ENCODE results near the gene SLC44A3. TPM values are rescaled to one million over a fixed set of nuclear protein-coding genes. Genes with fewer than 3 reads are reported as not detected.
A peak's percentile ranks its signal among the peaks of the same experiment; 100 is the strongest.

Gene SLC44A3
- total RNA-seq, 1 donor from 2014 or later: 72.1 TPM

DNA sequence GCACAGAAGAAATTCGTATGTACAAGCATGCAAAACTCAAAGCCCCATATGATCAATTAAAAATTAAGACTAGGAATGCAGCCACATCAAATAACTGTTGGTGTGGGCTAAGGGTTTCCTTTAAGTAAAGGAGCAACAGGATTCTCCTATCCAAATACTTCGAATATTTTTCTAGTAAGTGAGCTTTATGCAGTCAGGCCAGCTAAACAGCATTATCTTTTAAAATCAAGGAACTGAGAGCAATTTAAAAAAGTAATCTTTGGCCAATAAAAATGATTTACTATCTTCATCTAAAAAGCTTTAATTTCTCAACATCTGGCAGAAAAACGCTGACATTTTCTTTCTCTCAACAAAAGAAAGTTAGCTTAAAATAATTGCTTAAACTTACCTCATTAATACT, 87.0 kb downstream of the SLC44A3 start:
- DNase-seq (ENCODE audit: low spot score): no peak

DNA sequence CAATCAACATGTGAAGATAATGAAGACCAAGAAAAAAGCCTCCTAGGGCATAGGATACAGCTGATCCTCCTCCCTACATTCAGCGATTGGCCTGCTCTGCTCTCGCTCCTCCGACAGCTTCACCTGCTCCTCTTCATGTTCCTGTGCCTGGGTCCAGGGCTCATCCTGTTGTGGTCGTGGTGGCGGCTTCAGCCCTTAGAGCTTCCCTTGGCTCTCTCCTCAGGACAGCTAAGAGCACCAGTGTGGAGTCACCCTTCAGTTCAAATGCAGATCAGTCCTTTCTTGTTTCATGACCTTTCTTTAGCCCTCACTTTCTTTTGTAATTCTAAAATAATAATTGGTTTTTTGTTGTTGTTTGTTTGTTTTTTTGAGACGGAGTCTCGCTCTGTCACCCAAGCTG, 88.0 kb downstream of the SLC44A3 start:
- DNase-seq (ENCODE audit: low spot score): no peak

DNA sequence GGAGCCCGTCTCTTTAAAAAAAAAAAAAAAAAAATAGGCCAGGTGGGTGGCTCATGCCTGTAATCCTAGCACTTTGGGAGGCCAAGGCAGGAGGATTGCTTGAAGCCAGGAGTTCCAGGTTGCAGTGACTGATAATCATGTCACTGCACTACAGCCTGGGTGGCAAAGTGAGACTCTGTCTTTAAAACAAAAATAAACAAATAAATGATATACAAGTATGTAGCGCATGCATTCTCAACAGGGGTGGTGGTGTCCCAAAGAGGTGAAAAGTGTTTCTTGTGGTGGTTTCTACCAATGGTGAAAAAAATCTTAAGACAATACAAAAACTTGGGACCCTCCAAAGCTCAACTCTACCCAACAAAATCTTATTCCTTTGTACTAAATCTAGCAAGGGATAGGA, 88.8 kb downstream of the SLC44A3 start:
- no peak for DNase-seq (ENCODE audit: low spot score)

DNA sequence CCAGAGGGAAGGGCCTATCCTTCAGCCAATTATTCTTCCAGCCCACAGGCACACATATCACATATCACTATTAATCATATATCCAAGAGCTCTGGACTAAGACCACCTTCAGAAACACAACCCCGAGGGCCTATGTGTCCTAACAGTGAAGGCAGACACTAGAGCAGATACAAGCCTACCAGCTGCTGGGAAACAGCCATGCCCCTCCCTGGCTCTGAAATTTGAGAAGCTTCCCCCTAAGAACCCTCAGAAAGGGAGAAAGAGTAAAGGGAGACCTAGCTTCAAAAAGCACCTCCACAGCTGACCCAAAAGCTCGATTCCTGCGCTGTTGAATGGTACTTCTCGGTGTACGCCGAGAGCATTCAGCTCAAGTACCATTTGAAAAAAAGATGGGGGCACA, 89.3 kb downstream of the SLC44A3 start:
- no peak for DNase-seq (ENCODE audit: low spot score)

DNA sequence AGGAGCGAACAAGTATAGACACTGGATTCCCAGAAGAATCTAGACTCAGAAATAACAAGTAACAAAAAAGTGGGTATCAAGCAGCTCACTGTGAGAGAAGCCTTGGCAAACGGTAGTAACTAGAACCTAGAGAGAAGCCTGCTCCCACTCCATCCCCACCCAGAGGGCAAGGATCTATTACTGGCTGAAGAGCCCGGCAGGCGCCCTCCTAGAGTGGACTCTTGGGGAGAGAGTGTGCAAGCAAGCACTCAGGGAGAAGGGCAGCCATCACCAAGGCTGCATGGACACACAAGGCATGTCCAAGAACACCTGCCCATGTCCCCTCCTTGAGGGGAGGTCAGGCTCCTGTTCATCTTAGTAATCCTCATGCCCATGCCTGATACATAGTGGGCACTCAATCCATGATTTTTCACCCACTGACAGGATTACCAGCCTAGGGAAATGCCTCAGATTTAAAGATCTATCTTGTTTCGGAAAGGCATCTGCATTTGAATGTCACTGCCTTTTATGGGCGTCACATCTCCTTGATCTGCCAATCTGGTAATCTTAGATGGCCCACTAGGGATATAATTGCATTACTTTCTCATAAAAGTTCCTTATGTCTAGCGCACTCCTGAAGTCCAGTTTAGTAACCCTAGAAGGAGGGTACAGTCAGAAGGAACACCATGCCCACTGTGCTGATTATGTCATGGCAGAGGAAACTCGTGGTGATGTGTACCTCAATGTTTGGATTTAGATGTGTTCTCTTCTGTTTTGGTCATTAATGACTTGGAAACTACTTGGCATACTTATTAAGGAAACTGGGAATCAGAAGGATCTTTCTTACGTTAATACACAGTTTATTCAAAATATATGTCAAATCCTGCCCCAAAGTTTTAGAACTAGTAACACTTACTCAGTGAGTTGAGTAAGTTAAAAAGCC, 92.4 kb downstream of the SLC44A3 start:
- DNase-seq (ENCODE audit: low spot score): no peak

DNA sequence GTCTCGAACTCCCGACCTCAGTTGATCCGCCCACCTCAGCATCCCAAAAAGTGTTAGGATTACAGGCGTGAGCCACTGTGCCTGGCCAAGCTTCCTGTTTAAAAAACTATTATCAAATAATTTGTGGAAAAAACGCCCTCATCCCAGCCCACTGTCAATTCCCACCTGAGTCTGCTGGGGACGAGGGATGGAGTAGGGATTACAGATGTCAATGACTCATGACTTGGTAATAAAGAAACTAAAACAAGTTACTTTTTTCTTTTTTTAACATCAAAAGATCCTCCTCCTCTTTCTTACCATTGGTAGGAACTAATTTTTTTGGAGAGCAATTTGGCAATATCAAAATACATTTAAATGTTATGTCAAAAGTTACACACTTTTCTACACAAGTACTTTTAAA, 97.1 kb downstream of the SLC44A3 start:
- no peak for DNase-seq (ENCODE audit: low spot score)

DNA sequence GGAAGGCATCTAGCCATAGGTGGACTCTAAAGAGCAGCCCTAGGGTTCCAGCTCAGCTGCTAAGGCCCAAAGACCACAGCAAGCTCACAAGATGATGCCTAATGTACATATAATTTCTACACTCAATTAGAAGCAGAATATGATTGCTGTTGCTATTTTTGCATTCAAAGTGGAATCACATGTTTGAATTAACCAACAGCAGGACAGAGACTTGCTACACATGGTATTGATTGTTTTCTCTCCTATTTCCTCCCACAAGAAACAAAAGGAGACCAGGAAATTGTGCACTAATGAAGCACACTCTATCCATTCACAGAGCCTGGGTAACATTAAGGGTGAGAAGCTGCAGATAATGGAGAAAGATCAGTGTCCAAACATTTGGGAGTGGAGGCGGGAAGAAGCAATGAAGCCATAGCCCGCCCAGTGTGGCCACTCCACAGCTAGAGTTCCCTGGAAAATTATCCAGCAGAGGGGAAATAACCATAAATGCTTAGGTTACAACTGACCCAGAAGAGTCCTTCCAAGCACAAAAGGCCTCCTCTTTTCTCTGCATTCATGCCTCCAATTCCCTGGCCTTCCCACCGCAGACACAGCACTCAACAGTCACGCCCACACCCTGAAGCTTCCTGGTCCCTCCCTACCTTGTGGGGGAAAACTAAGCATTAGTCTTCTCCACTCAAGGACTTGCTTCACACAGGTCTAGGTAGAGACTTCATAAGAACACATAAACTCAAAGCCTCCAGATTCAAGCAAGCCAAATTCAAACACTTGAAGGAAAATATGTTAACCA, 99.3 kb downstream of the SLC44A3 start:
- DNase-seq (ENCODE audit: low spot score): no peak

DNA sequence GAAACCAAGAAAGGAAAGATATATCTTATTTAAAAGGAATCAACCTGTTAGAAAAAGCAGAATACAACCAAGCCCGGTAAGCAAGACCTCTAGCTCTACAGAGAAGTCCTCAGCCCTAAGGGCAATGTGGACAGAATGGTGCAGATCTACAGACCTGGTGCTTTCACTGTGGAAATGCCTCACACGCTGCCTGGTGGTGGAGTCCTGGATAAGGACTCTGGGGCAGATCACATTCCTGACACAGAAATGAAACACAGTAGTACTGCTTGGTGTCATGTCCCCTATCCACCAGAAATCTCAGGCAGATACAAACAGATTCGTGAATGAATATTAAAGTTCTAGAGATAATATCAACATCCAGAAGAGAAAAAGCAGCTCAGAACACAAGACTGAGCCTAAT, 99.9 kb downstream of the SLC44A3 start:
- DNase-seq (ENCODE audit: low spot score): no peak

DNA sequence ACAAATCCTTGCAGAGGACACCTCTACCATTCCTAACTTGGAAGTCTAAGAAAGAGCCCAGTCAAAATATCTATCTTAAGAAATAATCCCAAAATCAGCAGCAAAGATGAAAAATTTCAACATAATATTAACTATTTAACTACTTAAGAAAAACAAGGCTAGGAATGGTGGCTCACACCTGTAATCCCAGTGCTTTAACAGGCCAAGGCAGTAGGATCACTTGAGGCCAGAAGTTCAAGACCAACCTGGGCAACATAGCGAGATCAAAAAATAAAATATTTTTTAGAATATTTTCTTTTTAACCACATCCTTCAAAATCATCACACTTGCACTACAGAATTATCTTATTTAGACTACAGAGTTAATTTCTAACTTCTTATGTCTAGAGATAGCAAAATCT, 101.8 kb downstream of the SLC44A3 start:
- DNase-seq (ENCODE audit: low spot score): no peak

DNA sequence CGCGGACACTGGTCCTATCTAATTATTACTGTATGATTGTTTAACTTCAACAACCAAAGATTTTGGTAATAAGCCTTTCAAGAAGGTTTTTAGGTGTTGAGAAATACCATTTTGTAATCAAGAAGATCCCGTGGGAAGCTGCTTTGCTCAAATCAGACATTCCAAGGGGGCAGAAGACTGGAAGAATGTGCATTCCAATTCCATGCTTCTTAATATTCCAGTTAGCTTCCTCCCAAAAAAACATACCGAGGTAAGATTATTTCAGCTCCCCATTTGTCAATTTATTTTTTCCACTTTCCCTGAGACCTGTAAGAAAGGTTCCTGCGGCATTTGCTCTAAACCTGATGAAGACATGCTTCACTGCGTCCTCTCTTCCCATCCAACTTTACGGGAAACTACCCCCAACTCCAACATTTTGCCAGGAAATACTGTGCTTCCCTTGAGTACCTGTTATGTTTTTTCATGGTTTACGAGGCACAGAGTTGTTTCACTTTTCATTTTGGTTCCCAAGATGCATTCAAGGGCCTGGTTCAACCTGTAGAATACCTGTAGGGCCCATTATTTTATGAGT, 102.7 kb downstream of the SLC44A3 start:
- no peak for DNase-seq (ENCODE audit: low spot score)

DNA sequence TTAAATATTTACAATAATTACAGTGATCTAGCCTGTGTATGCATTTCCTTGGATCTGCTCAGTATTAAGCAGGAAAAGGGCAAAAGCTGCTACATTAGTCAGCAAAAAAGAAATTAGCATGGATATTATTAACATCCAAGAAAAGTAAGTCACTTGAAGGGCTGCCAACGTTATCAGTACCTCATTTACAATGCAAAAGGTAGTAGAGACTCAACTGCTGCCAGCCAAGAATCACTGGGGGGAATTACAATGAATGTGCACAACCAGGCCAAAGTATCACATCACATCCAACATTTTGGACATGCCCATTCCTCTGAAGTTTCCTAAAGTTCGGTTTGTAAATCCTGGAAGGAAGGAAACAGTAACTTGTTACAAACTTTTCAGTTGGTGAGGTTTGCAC, 104.8 kb downstream of the SLC44A3 start:
- DNase-seq (ENCODE audit: low spot score): no peak

DNA sequence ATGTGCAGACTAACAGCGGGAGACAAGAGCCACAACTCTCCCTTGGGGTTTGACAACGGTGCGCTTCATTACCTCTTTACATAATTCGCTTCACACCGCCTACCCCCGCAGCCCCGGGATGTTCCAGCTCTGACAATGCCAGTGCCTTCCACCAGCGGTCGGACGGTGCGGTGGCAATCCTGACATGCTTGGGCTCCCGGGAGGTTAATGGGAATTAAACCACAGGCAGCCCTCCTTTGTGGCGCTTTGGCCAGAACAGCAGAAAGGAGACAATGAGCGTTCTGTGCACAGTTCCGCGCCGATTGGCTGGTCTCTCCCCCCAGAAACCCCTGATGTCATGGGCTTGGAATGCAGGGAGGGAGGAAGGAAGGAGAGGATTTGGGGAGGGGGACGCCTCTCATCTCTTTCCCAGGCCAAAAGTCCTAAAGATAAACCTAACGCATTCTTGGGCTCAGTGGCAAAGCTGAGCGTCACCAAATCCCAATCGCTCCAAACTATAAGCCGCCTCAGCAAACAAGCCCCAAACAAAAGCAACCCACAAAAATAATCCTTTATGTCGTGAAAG, 105.5 kb downstream of the SLC44A3 start:
- peak; percentile 70 for DNase-seq (ENCODE audit: low spot score)

DNA sequence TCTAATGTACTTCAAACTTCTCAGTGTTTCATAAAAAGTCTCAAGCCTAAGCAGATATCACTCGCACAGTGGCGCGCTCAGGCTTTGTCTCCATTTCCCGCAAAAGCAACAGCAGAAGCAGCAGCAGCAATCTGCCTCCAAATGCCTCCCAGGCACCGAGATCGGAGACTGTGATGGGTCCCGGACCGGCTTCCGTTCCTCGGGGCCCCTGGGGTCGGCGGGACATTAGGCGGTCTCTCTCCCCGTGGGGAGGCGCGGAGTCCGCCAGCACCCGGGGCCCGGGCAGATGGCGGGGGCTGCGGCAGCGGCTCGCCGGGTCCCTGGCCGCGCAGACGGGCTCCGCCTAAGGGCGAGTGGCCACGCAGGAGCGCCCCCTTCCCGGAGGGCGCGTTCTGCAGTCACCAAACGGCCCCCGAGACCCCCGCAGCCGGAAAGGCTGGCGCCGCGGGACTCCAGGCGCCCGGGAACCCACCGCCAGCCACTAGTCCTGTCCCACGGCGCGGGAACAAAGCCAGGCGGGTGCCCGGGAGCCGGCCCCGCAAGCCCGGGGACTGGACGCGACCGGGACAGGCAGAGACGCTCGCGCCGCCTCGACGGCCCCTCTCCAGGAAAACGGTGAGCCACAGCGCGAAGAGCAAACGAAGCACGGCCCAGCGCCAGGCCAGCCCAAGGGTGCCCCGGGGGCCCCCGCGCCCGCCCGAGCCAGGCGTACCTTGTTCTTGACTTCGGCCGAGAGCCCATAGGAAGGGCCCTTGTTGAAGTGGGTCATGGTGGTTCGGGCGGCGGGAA, 106.2 kb downstream of the SLC44A3 start:
- DNase-seq (ENCODE audit: low spot score): peak; percentile 52

DNA sequence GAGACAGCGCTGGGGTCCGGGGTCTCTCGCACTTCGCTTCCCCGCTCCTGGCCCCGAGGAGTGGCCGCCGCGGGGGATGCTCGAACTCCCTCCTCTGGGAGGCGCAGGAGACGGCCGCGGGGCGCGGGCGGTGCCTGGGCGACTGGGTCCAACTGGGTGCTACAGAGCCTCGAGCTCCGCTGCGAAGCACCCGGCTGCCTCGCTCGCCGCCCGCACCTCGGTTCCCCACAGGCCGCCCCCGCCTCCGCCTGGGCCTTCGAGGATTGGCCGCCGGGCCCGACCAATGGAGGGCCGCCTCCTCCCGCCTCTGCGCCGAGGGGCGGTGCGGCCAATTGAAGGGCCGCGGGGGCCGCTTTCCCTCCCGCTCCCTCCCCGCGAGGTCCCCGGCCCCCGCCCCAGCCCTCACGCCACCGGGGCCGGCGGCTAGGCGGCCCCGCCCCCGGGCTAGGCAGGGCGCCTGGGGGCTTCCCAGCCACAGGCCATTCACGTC, 106.8 kb downstream of the SLC44A3 start, which contains the start of gene CNN3:
Gene CNN3, minus strand, starts transcription at position 196 of the 490 bp plus-strand sequence. CDS start 216 bp downstream, outside the sequence.
- peak; percentile 93 for DNase-seq (ENCODE audit: low spot score)

DNA sequence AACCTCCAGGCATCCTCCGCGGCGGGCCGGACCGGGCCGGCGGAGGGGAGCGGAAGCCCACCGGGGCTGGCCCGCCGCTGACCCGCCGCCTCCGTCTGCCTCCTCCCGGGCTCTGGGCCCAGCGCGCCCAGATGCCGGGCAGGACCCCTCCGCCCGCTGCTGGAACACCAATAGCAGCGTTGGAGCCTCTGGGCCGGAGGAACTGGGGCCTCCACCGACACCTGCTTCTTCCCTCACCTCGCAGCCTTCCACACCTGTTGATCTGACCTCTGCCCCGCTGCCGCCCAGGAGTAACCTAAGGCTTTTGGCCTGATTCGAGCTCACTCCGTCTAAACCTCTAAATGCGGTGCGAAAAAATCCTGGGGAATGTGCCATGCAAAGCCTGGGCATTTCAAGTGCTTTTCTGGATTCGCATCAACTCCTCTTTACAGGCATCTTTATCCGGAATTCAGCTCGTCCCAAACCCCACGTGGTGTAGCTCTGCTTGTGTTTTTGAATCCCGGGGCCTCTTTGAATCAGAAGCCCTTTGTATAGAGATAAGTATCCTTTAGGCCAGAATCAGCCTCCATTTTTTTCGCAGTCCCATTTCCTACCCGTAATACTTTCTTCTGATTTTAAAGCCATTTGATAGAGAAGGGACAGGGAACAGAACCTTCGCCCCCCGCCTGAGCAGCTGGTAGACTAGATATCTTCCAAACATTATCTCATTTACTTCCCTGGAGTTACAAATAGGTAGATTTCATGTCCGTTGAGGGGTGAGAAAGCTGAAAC, 107.4 kb downstream of the SLC44A3 start:
- peak; percentile 52 for DNase-seq (ENCODE audit: low spot score)

DNA sequence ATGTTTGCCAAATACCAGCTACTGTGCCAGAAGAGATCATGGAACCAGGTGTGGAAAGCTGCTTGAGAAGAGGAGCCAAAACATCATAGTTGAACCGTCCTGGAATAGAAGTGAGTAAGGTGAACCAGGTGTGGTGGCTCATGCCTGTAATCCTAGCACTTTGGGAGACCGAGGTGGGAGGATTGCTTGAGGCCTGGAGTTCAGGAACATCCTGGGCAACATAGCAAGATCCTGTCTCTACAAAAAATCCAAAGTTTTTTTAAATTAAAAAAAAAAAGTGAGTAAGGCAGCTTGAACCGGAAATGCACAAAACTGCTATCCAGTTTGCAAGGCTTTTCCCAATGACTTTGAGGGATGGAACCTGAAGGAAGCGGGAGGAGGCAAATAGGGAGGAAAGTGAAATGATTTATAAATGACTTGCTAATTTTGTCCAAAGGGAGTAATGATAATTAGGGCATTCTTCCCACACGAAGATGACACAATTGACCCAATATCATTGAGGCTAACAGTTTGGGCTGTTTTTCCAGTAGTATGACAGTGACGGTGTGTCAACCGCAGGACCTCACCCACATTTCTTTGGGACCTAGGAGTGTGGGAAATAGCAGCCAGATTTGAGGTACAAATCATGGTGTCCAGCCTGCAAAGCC, 108.3 kb downstream of the SLC44A3 start:
- no peak for DNase-seq (ENCODE audit: low spot score)

DNA sequence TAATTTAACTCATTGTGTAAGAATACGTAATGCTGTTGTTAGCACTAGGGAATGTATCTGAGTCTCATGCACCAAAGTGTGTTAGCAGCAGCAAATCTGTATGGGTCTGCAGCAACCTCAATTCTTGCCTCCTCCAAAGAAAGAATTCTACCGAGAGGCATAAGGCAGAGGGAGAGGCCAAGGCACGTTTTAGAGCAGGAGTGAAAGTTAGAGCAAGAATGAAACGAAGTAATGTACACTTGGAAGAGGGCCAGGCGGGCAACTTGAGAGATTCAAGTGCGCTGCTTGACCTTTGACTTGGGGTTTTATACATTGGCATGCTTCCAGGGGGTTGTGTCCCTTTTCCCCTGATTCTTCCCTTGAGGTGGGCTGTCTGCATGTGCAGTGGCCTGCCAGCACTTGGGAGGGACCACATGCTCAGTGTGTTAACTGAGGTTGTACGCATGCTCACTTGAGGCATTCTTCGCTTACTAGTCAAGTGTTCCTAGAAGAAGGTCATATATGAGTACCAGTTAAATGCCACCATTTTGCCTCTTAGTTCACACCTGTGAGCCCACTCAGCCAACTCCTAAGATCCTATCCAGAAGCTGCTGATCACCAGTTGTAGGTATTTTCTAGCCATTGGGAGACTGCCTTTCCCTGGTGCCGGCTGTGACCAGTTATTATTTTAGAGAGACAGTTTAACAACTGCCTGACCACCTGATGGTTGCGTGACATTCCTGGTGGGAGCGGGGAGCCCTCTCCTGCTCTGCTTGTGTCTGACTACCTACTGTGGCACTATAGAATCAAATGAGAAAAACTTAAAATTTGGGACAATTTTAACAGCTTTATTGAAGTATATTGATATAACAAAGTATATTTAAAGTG, 109.4 kb downstream of the SLC44A3 start:
- no peak for DNase-seq (ENCODE audit: low spot score)

DNA sequence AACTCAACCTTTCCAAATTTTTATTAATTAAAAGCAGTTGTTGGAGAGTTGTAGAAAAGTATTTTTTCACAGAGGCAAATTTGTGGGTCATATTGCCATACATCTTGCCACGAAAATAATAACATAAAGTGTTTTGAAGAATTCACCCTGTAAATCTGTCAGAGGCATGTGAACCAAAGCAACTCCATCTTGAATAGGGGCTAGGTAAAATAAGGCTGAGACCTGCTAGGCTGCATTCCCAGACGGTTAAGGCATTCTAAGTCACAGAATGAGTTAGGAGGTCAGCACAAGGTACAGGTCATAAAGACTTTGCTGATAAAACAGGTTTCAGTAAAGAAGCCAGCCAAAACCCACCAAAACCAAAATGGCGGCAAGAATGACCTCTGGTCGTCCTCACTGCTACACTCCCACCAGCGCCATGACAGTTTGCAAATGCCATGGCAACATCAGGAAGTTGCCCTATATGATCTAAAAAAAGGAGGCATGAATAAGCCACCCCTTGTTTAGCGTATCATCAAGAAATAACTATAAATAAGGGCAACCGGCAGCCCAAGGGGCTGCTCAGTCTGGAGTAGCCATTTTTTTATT, 111.2 kb downstream of the SLC44A3 start:
- no peak for DNase-seq (ENCODE audit: low spot score)
